CD14-positive monocyte (primary cell): ENCODE data around the gene CHRNB1. TPM values are rescaled to one million over a fixed set of nuclear protein-coding genes. Genes with fewer than 3 reads are reported as not detected.
A peak's percentile ranks its signal among the peaks of the same experiment; 100 is the strongest.

Experiments
- DNase-seq, 3 donors: peaks; one replicate each; pipeline ENCODE4 v3.0.0-alpha.2; 2011 to 2022
- H2AFZ ChIP-seq: 2 replicates; pipeline ENCODE4 v1.6.0; 2012; ENCODE audit warnings: mild to moderate bottlenecking, low read depth, low read length, inconsistent platforms; ENCODE audit not compliant: insufficient read depth, poor library complexity, severe bottlenecking
- H3K27ac ChIP-seq, 2 donors: 1 replicate in 1 of 2; 2 replicates in 1 of 2; pipeline ENCODE4 v1.5.1; 2012 to 2013; ENCODE audit warnings: low read length in 2 of 2, control low read depth in 1 of 2, inconsistent platforms in 1 of 2, low read depth in 1 of 2, mild to moderate bottlenecking in 1 of 2
- H3K27me3 ChIP-seq, 2 donors: one replicate each; pipeline versions ENCODE4 v1.6.0 to v1.6.1; 2011 to 2013; ENCODE audit warnings: low read length in 2 of 2; ENCODE audit not compliant: control insufficient read depth in 2 of 2, insufficient read depth in 2 of 2
- H3K36me3 ChIP-seq, 2 donors: replicated peaks in 1 of 2; 1 replicate in 1 of 2; 2 replicates in 1 of 2; pipeline versions ENCODE4 v1.5.1 to v1.6.1; 2012 to 2013; ENCODE audit warnings: low read length in 2 of 2, control low read depth in 1 of 2, inconsistent platforms in 1 of 2, mild to moderate bottlenecking in 1 of 2; ENCODE audit not compliant: insufficient read depth in 2 of 2, control insufficient read depth in 1 of 2
- H3K4me1 ChIP-seq, 2 donors: 1 replicate in 1 of 2; 2 replicates in 1 of 2; pipeline versions ENCODE4 v1.5.1 to v1.6.1; 2012 to 2013; ENCODE audit warnings: low read length in 2 of 2, control low read depth in 1 of 2, inconsistent platforms in 1 of 2, mild to moderate bottlenecking in 1 of 2, moderate library complexity in 1 of 2; ENCODE audit not compliant: insufficient read depth in 2 of 2, control insufficient read depth in 1 of 2
- H3K4me2 ChIP-seq: replicated peaks from 2 replicates; pipeline ENCODE3; 2012; ENCODE audit warnings: low read length, moderate library complexity, mild to moderate bottlenecking; ENCODE audit not compliant: poor library complexity, severe bottlenecking; ENCODE audit errors: extremely low read depth
- H3K4me3 ChIP-seq, 3 experiments: fragments of 200-600 bp in 1 of 3; sonication (generic) in 1 of 3; replicated peaks in 1 of 3; 1 replicate in 2 of 3; 2 replicates in 1 of 3; pipeline ENCODE4 v1.5.1; 2011 to 2013; ENCODE audit warnings: low read length in 3 of 3, mild to moderate bottlenecking in 3 of 3, control low read depth in 2 of 3, low read depth in 2 of 3, inconsistent platforms in 1 of 3, moderate library complexity in 1 of 3
- H3K79me2 ChIP-seq: 2 replicates; pipeline ENCODE4 v1.6.0; 2012; ENCODE audit warnings: mild to moderate bottlenecking, control low read depth, inconsistent platforms, low read length, moderate library complexity; ENCODE audit not compliant: insufficient read depth
- H3K9ac ChIP-seq: 2 replicates; pipeline ENCODE4 v1.6.0; 2017; ENCODE audit warnings: low read length, mild to moderate bottlenecking; ENCODE audit not compliant: insufficient read depth, poor library complexity, severe bottlenecking
- H3K9me3 ChIP-seq, 2 donors: replicated peaks in 1 of 2; 1 replicate in 1 of 2; 2 replicates in 1 of 2; pipeline versions ENCODE4 v1.5.1 to v1.6.1; 2012 to 2013; ENCODE audit warnings: low read length in 2 of 2, control low read depth in 1 of 2; ENCODE audit not compliant: control insufficient read depth in 1 of 2, insufficient read depth in 1 of 2
- H4K20me1 ChIP-seq: 2 replicates; pipeline ENCODE4 v1.6.0; 2012; ENCODE audit warnings: mild to moderate bottlenecking, low read length, control low read depth, moderate library complexity; ENCODE audit not compliant: insufficient read depth
- H3K27ac Mint-ChIP-seq, 7 donors: one replicate each; pipeline ENCODE4 v1.8.0; 2020; ENCODE audit warnings: mild to moderate bottlenecking in 7 of 7, mixed read lengths in 7 of 7, moderate library complexity in 6 of 7, inconsistent platforms in 2 of 7
- H3K27me3 Mint-ChIP-seq, 3 donors: one replicate each; pipeline ENCODE4 v1.8.0; 2021 to 2022; ENCODE audit warnings: low read depth in 3 of 3, mild to moderate bottlenecking in 3 of 3, mixed read lengths in 3 of 3, moderate library complexity in 3 of 3, inconsistent platforms in 1 of 3
- H3K36me3 Mint-ChIP-seq, 2 donors: one replicate each; pipeline ENCODE4 v1.8.0; 2020; ENCODE audit warnings: mixed read lengths in 2 of 2, inconsistent platforms in 1 of 2, mild to moderate bottlenecking in 1 of 2
- H3K4me1 Mint-ChIP-seq: one replicate; pipeline ENCODE4 v1.8.0; 2020; ENCODE audit warnings: mild to moderate bottlenecking, mixed read lengths
- H3K4me3 Mint-ChIP-seq, 2 donors: one replicate each; pipeline ENCODE4 v1.8.0; 2020; ENCODE audit warnings: mild to moderate bottlenecking in 2 of 2, mixed read lengths in 2 of 2, moderate library complexity in 1 of 2
- H3K9me3 Mint-ChIP-seq, 7 donors: one replicate each; pipeline ENCODE4 v1.8.0; 2020 to 2022; ENCODE audit warnings: mixed read lengths in 7 of 7, mild to moderate bottlenecking in 6 of 7, moderate library complexity in 6 of 7, inconsistent platforms in 2 of 7
- CTCF ChIP-seq: fragments of 200-600 bp; IDR thresholded peaks from one replicate; pipeline ENCODE4 v1.8.0; 2022; ENCODE audit warnings: antibody characterized with exemption, mild to moderate bottlenecking
- WGBS: methylation state at CpG from one replicate; pipeline ENCODE4 v1.1.5; 2013; ENCODE audit warnings: missing lambda C conversion rate; ENCODE audit not compliant: insufficient coverage; 5-methylcytosine and 5-hydroxymethylcytosine counted together
- intact Hi-C, 2 donors: fragments of 100-400 bp; cut with micrococcal nuclease; formaldehyde crosslinking; loops; one replicate each; pipeline versions ENCODE4 v1.15.0 to v1.15.1; 2023
- polyA plus RNA-seq, 3 donors: library from polyadenylated mRNA; depleted of rRNA in 1 of 3; unstranded in 2 of 3; stranded (reverse) in 1 of 3; fragments of 300-500 nt in 2 of 3; fragments of >200 nt in 1 of 3; fragmentation: Illumina TruSeq in 2 of 3; gene quantifications; 1 replicate in 2 of 3; 2 replicates in 1 of 3; pipeline ENCODE4 v1.2.3, GENCODE V29; 2012 to 2021

CHRNB1 gene
- polyA plus RNA-seq, 3 donors = 9.3 to 15.7 (median 14.7) TPM

- peak overlapping the region; percentile 75 for H3K4me2 ChIP-seq
- H3K4me1 Mint-ChIP-seq = peaks cover 73% of the 10 kb centered on the region
- intact Hi-C loops = loop anchor here in 1 of 2 donors (5.0 to 10.0 kb wide), 3 partner anchors 131 to 251 kb away; partner anchors contain the start of genes DVL2, KCTD11, PHF23 and TMEM95
- H3K27me3 Mint-ChIP-seq = peaks cover 0 to 2% (median 1%) of the 10 kb centered on the region in 3 donors
- H3K27ac Mint-ChIP-seq = peak overlapping the region in 4 of 7 donors; percentile 52 to 84 (median 64)
- H4K20me1 ChIP-seq = peaks cover 66% of the 10 kb centered on the region
- no peaks in the 10 kb centered on the region for H3K9me3 ChIP-seq
- no peak for TF ChIP-seq CTCF
- H3K9me3 Mint-ChIP-seq = no peaks in the 10 kb centered on the region
- H3K4me1 ChIP-seq = peaks cover 30 to 50% of the 10 kb centered on the region in 2 donors
- H3K4me3 Mint-ChIP-seq = peak overlapping the region; percentile 68 to 93
- H2AFZ ChIP-seq = no peak overlapping the region
- H3K27me3 ChIP-seq = no peaks in the 10 kb centered on the region
- no peak overlapping the region for H3K27ac ChIP-seq
- peaks cover 71% of the 10 kb centered on the region for H3K79me2 ChIP-seq
- H3K4me3 ChIP-seq = peak overlapping the region in 1 of 3 experiments; percentile 45
- peaks cover 19 to 24% of the 10 kb centered on the region in 2 donors for H3K36me3 Mint-ChIP-seq
- H3K36me3 ChIP-seq = peaks cover under 1 to 17% of the 10 kb centered on the region in 2 donors
- 100% methylated on average over 1 of the region's 3 CpGs for WGBS
- no peak for DNase-seq
- no peak overlapping the region for H3K9ac ChIP-seq
Measured at GRCh38 chr17:7486181-7486580, 41.3 kb downstream of the CHRNB1 start.

- intact Hi-C loops = no loop called here
- Mint-ChIP-seq H3K4me3 (no peak overlapping the region), H3K9me3 (no peaks in the 10 kb centered on the region), H3K27me3 (peaks cover 0 to 2% (median 1%) of the 10 kb centered on the region in 3 donors), H3K4me1 (peaks cover 59% of the 10 kb centered on the region), H3K27ac (no peak overlapping the region), H3K36me3 (peaks cover 46 to 51% of the 10 kb centered on the region in 2 donors)
- Histone ChIP-seq H3K4me2 (no peak overlapping the region), H3K9ac (no peak overlapping the region), H3K9me3 (no peaks in the 10 kb centered on the region), H3K79me2 (peaks cover 100% of the 10 kb centered on the region), H3K36me3 (peaks cover 11 to 48% of the 10 kb centered on the region in 2 donors), H2AFZ (no peak overlapping the region), H3K27ac (no peak overlapping the region), H3K4me1 (peaks cover 21 to 35% of the 10 kb centered on the region in 2 donors), H3K4me3 (no peak overlapping the region), H4K20me1 (peaks cover 100% of the 10 kb centered on the region), H3K27me3 (no peaks in the 10 kb centered on the region)
- WGBS = 67% methylated on average over 3 of the region's 8 CpGs
- no peak for DNase-seq
- no peak for TF ChIP-seq CTCF
Measured at GRCh38 chr17:7490144-7490543, 45.3 kb downstream of the CHRNB1 start.
